Measurements from ENCODE around the gene IRAG1.
"Not testable (repeated sequence)": the region's sequence is repeated elsewhere in the genome, so short reads cannot be mapped to it uniquely, and the experiment has no call there.

Gene IRAG1

DNA sequence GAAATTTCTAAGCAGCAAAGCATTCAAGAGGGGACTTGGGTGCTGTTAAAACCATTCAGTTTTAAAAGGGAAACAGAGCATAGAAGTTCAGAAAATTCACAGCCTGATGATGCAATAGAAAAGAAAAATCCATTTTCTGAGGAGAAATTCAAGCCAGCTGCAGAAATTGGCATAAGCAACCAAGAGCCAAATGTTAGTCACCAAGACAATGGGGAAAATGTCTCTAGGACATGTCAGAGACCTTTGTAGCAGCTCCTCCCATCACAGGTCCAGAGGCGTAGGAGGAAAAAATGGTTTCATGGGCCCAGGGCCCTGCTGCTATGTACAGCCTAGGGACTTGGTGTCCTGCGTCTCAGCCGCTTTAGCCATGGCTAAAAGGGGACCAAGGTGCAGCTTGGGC is 5.5 kb upstream of the IRAG1 start:
- DNase-seq, result no peak

- DNase-seq, result no peak
These were observed 3.7 kb upstream of the IRAG1 start for GRCh38 chr11:10697323-10697620.

- DNase-seq, result no peak
These were observed 3.1 kb upstream of the IRAG1 start for GRCh38 chr11:10696468-10697322.

- DNase-seq, result no peak
These were observed 2.3 kb upstream of the IRAG1 start for GRCh38 chr11:10695833-10696232.

- no peak for DNase-seq
These were observed 1.1 kb upstream of the IRAG1 start for GRCh38 chr11:10694486-10695239.

- DNase-seq, result no peak
These were observed 932 bp downstream of the IRAG1 start for GRCh38 chr11:10692531-10693115.

DNA sequence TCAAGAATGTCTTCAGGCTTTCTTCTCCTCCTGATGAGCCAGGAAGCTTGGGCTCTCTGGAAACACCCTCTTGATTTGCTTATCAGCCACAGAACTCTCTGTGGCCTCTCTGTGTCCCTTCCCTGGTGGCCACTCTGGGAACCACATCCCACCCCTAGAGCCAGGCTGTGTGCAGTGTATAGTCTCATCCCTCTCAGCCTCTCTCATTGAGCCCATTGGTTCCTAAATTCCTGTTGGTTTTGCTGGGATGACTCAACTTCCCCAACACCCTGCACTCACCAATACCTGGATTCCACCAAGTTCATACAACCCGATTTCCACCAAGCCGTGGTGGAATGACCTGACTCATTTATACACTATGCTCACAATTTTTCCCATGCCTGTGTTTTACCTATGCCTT is 5.2 kb downstream of the IRAG1 start:
- DNase-seq, result no peak

DNA sequence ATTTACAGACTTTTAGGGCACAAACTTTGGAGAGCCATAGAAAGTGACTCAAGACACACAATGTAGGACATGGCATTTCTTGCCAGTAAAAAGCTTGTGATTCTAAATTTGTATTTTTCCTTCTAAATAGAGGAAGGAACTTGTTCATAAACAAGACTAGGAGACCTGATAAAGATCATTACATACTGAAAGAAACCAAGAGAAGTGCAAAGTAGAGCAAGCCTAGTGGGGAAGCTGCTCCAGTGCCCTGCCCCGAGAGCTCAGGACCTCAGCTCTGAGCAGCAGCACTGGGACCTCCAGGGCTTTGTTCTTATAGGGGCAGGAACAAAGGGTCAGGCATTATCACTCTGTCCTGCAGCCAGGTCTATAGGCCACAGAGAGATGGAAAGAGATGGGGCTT is 7.2 kb downstream of the IRAG1 start:
- no peak for DNase-seq

GRCh38 chr11:10683429-10683828 is 10.1 kb downstream of the IRAG1 start:
- no peak for DNase-seq

DNA sequence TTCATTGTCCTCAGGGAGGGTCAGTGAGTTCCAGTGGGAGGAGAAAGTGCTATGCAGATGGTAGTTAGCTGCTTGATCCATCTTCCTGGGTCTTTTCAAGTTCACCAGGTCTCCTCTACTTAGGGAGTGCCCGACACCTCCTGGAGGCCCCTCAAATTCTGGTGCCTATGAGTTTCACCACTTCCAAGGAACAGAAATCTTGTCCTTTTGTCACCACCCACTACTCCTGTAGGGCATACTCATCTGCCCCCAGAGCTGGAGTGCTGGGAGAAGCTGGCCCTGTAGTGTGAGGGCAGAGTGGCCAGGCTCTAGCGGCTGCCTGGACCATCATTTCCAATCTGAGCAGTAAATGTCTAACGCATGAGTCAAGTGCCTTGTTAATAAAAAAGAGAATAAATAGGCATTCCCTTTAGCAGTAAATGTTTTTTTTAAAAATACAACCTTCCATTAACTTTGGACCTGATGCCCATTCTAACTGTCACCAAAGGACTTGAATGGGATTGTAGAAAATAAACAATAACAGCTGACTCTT is 12.5 kb downstream of the IRAG1 start:
- no peak for DNase-seq

DNA sequence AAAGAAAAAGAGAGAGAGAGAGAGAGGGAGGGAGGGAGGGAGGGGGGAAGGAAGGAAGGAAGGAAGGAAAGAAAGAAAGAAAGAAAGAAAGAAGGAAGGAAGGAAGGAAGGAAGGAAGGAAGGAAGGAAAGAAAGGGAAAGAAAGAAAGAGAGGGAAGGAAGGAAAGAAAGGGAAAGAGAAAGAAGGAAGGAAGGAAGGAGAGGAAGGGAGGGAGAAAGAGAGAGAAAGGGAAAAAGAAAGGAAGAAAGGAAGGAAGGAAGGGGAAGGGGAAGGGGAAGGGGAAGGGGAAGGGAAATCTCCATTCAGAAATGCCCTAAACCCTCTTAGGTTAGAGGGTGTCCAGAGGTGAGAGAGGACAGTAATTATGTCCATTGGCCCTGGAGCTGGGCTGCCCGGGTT is 13.3 kb downstream of the IRAG1 start:
- DNase-seq, result not testable (repeated sequence)

GRCh38 chr11:10679644-10680043 is 13.9 kb downstream of the IRAG1 start:
- no peak for DNase-seq

DNA sequence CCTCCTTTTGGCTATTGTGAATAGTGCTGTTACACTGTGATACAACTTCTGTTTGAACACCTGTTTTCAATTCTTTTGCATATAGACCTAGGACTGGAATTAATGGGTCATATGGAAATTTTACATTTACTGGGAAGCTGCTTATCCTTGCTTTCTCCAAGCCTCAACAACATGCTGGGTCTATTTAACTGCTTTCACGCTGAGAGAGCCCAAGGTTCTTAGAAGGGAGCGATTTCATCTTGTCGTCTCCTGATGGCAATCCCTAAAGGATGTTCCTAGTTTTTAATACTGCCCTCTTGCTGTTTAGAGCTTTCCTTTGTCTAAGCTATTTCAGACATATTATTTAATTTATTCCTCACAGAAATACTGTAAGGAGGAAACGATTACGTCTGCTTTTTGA is 15.5 kb downstream of the IRAG1 start:
- DNase-seq, result no peak

DNA sequence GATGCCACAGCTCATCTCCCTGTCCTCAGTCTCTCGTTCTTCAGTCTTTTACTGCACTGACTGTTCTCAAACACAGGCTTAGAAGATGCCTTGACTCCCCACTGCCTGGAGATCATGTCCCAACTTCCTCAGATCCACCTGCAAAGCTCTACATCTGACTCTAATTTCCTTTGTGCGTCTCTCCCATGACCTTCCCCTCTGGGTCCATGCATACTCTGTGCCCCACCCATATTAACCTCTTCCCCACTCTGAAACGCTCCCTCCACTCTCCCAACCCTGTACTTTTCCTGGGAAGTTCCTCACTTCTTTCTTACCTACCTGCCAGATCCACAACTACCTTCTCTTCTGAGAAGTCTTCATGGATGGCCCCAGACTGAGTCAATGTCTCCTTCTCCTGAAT is 16.6 kb downstream of the IRAG1 start:
- DNase-seq, result no peak

GRCh38 chr11:10674911-10675440 is 18.6 kb downstream of the IRAG1 start:
- DNase-seq, result no peak

GRCh38 chr11:10674440-10674855 is 19.1 kb downstream of the IRAG1 start:
- DNase-seq, result no peak

- no peak for DNase-seq
These were observed 20.0 kb downstream of the IRAG1 start for GRCh38 chr11:10673501-10674062.

- DNase-seq, result no peak
These were observed 23.5 kb downstream of the IRAG1 start for GRCh38 chr11:10670099-10670498.

- DNase-seq, result no peak
These were observed 24.1 kb downstream of the IRAG1 start for GRCh38 chr11:10669258-10670033.

GRCh38 chr11:10667521-10667885 is 26.1 kb downstream of the IRAG1 start:
- DNase-seq, result no peak

DNA sequence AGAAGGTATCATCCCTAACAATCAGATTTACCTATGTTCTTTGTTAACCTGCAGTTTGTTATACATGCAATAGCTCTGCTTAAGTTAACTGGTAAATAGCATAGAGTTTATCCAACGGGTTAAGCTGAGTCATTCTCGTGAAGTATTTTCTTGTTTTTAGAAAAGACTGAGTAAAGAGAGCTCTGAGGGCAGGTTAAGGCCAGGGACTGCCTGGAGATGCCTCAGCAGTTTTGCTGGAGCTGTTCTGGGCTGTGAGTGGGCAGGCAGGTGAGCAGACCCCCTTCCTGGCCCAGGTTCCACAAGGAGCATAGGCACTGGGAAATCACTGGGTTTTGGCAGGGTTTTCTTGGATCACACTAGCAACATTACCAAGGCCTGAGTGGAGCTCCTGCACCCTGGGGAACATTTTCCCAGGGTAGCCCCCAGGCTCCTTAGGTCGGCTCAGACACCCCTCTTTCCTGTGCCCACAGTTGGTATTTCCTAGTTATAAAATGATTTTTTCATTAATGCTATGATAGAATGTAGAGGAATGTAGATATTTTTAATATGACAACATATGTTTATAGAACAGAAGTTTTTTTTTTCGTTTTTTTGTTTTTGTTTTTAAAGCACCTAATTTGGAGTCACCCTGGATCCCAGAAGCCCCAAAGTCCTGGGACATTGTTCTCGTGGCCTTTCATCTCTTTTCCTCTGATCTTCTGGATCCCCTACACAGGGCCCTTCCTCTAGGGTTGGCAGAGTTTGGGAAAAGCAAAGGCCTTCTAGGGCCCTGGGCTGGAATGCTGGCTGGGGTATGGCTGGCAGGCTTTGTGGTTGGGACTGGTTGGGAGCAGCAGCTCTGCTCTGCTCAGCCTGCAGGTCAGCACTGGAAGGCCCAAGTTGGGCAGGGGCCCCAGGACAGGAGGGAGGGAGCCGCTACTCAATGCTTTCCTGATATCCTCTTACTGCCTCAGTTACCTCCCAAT is 26.7 kb downstream of the IRAG1 start:
- DNase-seq, result no peak
